ENCODE data around the gene INPP5F. TPM values are rescaled to one million over a fixed set of nuclear protein-coding genes. Genes with fewer than 3 reads are reported as not detected.

INPP5F gene
- total and polyA plus RNA-seq, 12 donors, result 4.0 to 13.3 (median 6.4) TPM

Other genes with a start within 250 kb of the INPP5F start
- 10 to 100 TPM in 1 of 10 donors, 1 to 10 TPM in 9; 1.9 to 16.5 (median 3.6) TPM for gene RGS10, start 183.3 kb upstream of the INPP5F start, total RNA-seq
- 1 to 10 TPM; 8.4 to 9.0 TPM for gene RGS10, start 183.3 kb upstream of the INPP5F start, polyA plus RNA-seq
- gene TIAL1, start 129.1 kb upstream of the INPP5F start, total RNA-seq, result 10 to 100 TPM; 65.3 to 94.6 (median 70.7) TPM
- gene TIAL1, start 129.1 kb upstream of the INPP5F start, polyA plus RNA-seq, result 10 to 100 TPM; 35.9 to 40.7 TPM
- gene BAG3, start 74.7 kb upstream of the INPP5F start, total RNA-seq, result 100 to 1,000 TPM; 115 to 191 (median 145) TPM
- gene BAG3, start 74.7 kb upstream of the INPP5F start, polyA plus RNA-seq, result 100 to 1,000 TPM in 1 of 2 donors, 10 to 100 TPM in 1; 42.5 to 193 TPM
- gene MCMBP, start 146.8 kb downstream of the INPP5F start, total RNA-seq, result 10 to 100 TPM; 24.0 to 41.9 (median 27.9) TPM
- 10 to 100 TPM in 1 of 2 donors, 1 to 10 TPM in 1; 9.2 to 24.3 TPM for gene MCMBP, start 146.8 kb downstream of the INPP5F start, polyA plus RNA-seq
- 10 to 100 TPM; 24.0 to 43.9 (median 31.2) TPM for gene SEC23IP, start 166.7 kb downstream of the INPP5F start, total RNA-seq
- 1 to 10 TPM; 5.9 to 6.1 TPM for gene SEC23IP, start 166.7 kb downstream of the INPP5F start, polyA plus RNA-seq